HTR-8/SVneo (cell line): ENCODE measurements around the gene TRIM45.
"Not testable (repeated sequence)": the region's sequence is repeated elsewhere in the genome, so short reads cannot be mapped to it uniquely, and the experiment has no call there.

Experiments
- DNase-seq: peaks from one replicate; pipeline ENCODE4 v3.0.0; 2011; ENCODE audit warnings: low spot score, mixed read lengths; ENCODE audit not compliant: insufficient read length
- FAIRE-seq: peaks from 2 replicates; lab custom pipeline; 2011; peaks lifted over from hg19 to GRCh38; lab: Jason Lieb, UNC

TRIM45 gene, protein sequence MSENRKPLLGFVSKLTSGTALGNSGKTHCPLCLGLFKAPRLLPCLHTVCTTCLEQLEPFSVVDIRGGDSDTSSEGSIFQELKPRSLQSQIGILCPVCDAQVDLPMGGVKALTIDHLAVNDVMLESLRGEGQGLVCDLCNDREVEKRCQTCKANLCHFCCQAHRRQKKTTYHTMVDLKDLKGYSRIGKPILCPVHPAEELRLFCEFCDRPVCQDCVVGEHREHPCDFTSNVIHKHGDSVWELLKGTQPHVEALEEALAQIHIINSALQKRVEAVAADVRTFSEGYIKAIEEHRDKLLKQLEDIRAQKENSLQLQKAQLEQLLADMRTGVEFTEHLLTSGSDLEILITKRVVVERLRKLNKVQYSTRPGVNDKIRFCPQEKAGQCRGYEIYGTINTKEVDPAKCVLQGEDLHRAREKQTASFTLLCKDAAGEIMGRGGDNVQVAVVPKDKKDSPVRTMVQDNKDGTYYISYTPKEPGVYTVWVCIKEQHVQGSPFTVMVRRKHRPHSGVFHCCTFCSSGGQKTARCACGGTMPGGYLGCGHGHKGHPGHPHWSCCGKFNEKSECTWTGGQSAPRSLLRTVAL

GRCh38 chr1:117121589-117122329, at the start of gene TRIM45:
TRIM45 (minus strand) TSS chr1:117121749; CDS start chr1:117121201, 548 bp downstream.
- FAIRE-seq (no peak), DNase-seq (peak; percentile 82)

DNA sequence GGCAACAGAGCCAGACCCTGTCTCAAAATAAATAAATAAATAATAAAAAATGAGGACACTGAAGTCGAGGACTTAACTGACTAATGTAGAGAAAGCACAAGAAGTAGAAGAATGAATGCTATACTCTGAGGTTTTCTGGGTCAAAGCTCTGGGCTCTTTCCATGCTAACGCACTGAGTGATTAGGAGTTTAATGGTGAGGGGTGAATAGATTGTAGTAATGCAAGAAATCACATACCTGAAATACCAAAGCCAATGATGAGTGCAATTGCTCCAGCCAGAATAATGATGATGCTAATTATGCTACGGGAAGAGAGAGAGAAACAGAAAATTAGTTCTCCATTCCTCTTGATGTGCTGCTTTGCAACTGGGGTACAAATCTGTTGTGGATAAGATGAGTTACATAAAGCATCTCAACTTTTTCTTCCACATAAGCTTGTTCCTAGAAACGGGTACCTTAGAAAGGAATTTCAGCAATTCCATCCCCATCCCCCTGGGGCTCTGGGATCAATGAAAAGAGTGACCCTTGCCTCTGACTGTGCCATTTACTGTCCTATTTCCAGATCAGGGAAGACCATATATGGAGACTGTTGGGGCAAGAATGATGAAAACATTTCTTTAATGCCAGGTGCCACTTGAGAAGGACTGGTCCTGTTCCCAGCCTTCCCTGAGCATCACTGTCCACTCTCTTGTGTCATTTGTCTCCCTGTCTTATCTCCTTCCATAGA, 48.5 kb upstream of the TRIM45 start:
- FAIRE-seq (no peak), DNase-seq (no peak)

- DNase-seq, result no peak
Observed at GRCh38 chr1:117167402-117167801, 45.9 kb upstream of the TRIM45 start.

DNA sequence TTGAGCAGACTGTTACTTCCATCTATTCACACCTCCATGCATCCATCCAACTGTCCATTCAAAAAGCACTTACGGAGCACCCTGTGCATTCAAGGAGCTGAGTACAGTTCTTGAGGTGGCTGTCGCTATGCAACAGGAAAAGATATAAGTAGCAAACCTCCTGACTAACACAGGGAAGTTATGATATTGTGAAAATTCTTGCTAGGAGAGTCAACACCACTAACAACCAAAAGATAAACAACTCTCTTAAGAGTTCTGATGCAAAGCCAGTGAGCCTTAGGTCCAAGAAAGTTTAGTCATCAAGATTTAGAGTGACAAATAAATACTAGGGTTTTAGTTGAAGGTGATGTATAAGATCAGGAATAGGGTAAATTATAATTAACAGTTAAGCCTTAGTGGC, 44.5 kb upstream of the TRIM45 start:
- DNase-seq, result no peak
- FAIRE-seq, result no peak

More at GRCh38 chr1:117167402-117167801, 45.9 kb upstream of the TRIM45 start:
- FAIRE-seq, result no peak

GRCh38 chr1:117164209-117164608, 42.7 kb upstream of the TRIM45 start:
- DNase-seq (no peak), FAIRE-seq (no peak)

GRCh38 chr1:117162816-117163215, 41.3 kb upstream of the TRIM45 start:
- DNase-seq (no peak), FAIRE-seq (no peak)

DNA sequence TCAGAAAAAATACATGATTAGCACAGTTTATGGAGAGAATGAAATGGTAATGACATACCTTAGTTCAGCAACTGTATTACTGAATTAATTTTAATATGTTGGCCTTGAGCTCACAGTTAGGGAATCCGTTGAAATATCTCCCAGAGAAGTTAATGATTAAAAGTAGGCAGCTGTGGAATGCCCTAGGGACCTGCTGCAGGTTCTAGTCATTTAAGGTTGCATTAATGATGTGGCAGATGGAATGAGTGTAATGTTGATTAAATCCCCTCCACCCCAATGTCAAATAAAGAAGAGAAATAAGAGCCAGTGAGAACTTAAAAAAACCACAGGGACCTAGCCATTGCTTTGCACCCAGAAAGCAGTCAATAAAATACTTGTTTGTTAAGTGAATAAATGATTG, 40.3 kb upstream of the TRIM45 start:
- DNase-seq (no peak), FAIRE-seq (no peak)

GRCh38 chr1:117151305-117151704, 29.8 kb upstream of the TRIM45 start:
- FAIRE-seq, DNase-seq: not testable (repeated sequence)

DNA sequence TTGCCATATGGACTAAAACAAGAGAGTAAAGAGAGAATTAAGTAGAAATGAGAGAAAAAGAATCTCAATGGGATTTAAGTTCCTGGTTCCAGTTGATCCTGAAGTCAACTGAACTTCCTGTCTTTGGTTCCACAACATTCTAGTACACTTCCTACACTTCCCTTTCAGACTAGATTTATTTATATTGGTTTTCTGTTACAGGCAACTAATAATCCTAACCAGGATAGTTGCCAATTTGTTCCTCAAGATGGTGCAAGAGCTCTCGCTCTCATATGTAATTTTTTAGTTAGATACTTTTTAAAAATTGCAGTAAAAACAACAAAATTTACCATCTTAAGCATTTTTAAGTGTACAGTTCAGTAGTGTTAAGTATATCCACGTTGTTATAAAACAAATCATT, 28.8 kb upstream of the TRIM45 start:
- FAIRE-seq, result no peak

GRCh38 chr1:117147856-117148588, 26.5 kb upstream of the TRIM45 start:
- FAIRE-seq, result no peak
- peak; percentile 7 for DNase-seq

More for the DNA sequence above, 28.8 kb upstream of the TRIM45 start:
- no peak for DNase-seq

GRCh38 chr1:117147341-117147831, 25.8 kb upstream of the TRIM45 start:
- FAIRE-seq (no peak), DNase-seq (no peak)

DNA sequence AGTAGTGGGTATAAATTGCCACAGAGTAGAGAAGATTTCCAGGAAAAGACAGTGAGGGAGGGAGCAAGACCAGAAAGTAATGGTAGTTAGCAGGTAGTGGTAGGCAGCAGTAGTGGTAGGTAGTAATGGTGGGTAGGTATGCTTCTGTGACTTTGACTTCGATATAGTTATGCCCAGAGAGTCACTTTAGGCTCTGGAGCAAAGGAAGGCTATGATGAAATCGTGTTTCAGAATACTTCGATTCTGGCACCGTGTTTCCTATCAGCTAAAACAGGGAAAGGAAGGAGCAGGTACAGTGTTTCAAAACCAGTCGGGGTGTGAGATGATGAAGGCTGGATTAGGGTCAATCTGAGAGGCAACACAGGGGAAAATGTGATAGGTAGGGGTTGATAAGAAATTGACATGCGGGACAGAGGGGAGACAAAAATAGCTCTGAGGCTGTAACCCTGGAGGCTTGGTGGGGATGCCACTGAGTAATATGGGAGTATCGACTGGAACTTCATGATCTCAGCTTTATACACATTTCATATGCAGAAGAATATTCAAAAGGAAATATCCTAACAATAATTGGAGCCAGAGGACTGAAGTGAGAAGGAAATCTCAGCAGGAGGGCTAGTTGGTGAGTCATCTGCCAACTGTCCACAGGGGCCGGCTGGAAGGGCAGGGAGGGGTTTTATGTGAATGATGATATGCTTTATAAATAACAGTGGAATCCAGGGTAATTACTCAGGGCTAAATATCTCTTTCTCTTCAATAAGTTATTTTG, 25.2 kb upstream of the TRIM45 start:
- FAIRE-seq (no peak), DNase-seq (peak; percentile 45)

GRCh38 chr1:117146072-117146471, 24.5 kb upstream of the TRIM45 start:
- FAIRE-seq (no peak), DNase-seq (no peak)

GRCh38 chr1:117143871-117144270, 22.3 kb upstream of the TRIM45 start:
- DNase-seq, result no peak
- FAIRE-seq, result no peak

GRCh38 chr1:117143172-117143571, 21.6 kb upstream of the TRIM45 start:
- FAIRE-seq, result no peak
- no peak for DNase-seq

DNA sequence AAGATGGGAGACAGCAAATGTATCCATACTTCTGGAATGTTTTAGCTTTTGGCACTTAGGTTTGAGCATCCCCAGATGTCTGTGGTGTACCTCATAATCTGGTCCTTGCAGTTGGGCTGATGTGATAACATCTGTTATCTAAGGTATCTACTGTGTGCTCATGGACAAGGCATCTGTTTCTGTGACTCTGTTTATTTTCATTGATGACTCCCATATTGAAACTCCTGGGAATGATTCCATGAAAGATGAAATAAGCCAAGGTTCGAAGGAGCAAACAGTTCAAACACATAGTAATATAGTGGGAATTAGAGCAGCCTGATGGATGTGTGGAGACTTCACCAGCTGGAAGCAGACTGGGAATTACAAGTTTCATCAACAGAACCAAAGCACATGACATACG, 20.7 kb upstream of the TRIM45 start:
- DNase-seq (no peak), FAIRE-seq (no peak)

GRCh38 chr1:117138561-117138960, 17.0 kb upstream of the TRIM45 start:
- no peak for FAIRE-seq
- no peak for DNase-seq

DNA sequence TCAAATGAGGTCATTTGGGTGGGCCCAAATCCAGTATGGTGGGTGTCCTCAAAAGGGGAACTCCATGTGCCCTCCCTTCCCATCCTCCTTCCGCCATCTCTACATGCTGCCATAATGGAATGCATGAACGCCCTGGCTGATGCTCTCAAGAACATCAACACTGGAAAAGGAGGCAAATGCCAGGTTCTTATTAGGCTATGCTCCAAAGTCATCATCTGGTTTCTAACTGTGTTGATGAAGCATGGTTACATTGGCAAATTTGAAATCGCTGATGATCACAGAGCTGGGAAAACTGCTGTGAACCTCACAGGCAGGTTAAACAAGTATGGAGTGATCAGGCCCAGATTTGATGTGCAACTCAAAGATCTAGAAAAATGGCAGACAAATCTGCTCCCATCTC, 16.6 kb upstream of the TRIM45 start:
- no peak for FAIRE-seq

More for the DNA sequence above, 16.6 kb upstream of the TRIM45 start:
- no peak for DNase-seq
